Fibroblast of lung (primary cell): ENCODE measurements around the gene ATP9B. TPM values are rescaled to one million over a fixed set of nuclear protein-coding genes. Genes with fewer than 3 reads are reported as not detected.

Source experiments
- DNase-seq, 2 donors: peaks; one replicate each; pipeline versions ENCODE4 v3.0.0 to v3.0.0-alpha.2; 2010; ENCODE audit warnings: low read depth in 2 of 2
- H2AFZ ChIP-seq: 2 replicates; pipeline ENCODE4 v1.5.1; 2012; ENCODE audit warnings: low read length, control low read depth, inconsistent platforms
- H3K27ac ChIP-seq: 2 replicates; pipeline ENCODE4 v1.5.1; 2011; ENCODE audit warnings: low read length, control low read depth; ENCODE audit not compliant: insufficient read depth
- H3K27me3 ChIP-seq: 2 replicates; pipeline ENCODE4 v1.5.1; 2011; ENCODE audit warnings: mild to moderate bottlenecking, low read length; ENCODE audit not compliant: control insufficient read depth, insufficient read depth
- H3K36me3 ChIP-seq: 2 replicates; pipeline ENCODE4 v1.5.1; 2011; ENCODE audit warnings: low read length; ENCODE audit not compliant: control insufficient read depth, insufficient read depth
- H3K4me1 ChIP-seq: 2 replicates; pipeline ENCODE4 v1.5.1; 2011; ENCODE audit warnings: low read length; ENCODE audit not compliant: control insufficient read depth, insufficient read depth; ENCODE audit errors: extremely low read depth
- H3K4me2 ChIP-seq: 2 replicates; pipeline ENCODE4 v1.5.1; 2011; ENCODE audit warnings: low read length, control low read depth; ENCODE audit not compliant: insufficient read depth; ENCODE audit errors: extremely low read depth
- H3K4me3 ChIP-seq, 4 experiments: fragments of 200-600 bp in 1 of 4; sonication (generic) in 1 of 4; replicated peaks in 1 of 4; 2 replicates each; pipeline ENCODE4 v1.5.1; 2011 to 2016; ENCODE audit warnings: low read length in 4 of 4, low read depth in 3 of 4, mild to moderate bottlenecking in 3 of 4, control low read depth in 2 of 4, inconsistent platforms in 1 of 4, mixed read lengths in 1 of 4; ENCODE audit not compliant: insufficient read depth in 1 of 4; ENCODE audit errors: control extremely low read depth in 1 of 4
- H3K79me2 ChIP-seq: 2 replicates; pipeline ENCODE4 v1.5.1; 2012; ENCODE audit warnings: mild to moderate bottlenecking, low read length, inconsistent platforms; ENCODE audit not compliant: control insufficient read depth, insufficient read depth
- H3K9ac ChIP-seq: 2 replicates; pipeline ENCODE4 v1.5.1; 2011; ENCODE audit warnings: mild to moderate bottlenecking, low read length, control low read depth; ENCODE audit not compliant: insufficient read depth
- H3K9me3 ChIP-seq: 2 replicates; pipeline ENCODE4 v1.5.1; 2012; ENCODE audit warnings: low read depth, low read length; ENCODE audit not compliant: control insufficient read depth, insufficient read depth
- H4K20me1 ChIP-seq: 2 replicates; pipeline ENCODE4 v1.5.1; 2011; ENCODE audit warnings: low read length; ENCODE audit not compliant: control insufficient read depth, insufficient read depth; ENCODE audit errors: extremely low read depth
- EZH2 ChIP-seq: IDR thresholded peaks from 2 replicates; pipeline ENCODE4 v1.5.1; 2012; ENCODE audit warnings: low read length, control low read depth, mild to moderate bottlenecking; ENCODE audit errors: missing control alignments
- polyA plus RNA-seq, 2 donors: library from polyadenylated mRNA; depleted of rRNA in 1 of 2; stranded (reverse) in 1 of 2; unstranded in 1 of 2; fragments of >200 nt; gene quantifications; 2 replicates each; pipeline ENCODE4 v1.2.1, GENCODE V29; 2011 to 2012; ENCODE audit warnings: missing spikeins in 1 of 2
- total RNA-seq: library from RNA; depleted of rRNA; stranded (reverse); fragments of >200 nt; gene quantifications from 2 replicates; pipeline ENCODE4 v1.2.1, GENCODE V29; 2014
- TF ChIP-seq, protein P1 (sequence below), 2 donors: IDR thresholded peaks in 1 of 2; conservative IDR thresholded peaks in 1 of 2; 1 replicate in 1 of 2; 2 replicates in 1 of 2; pipeline ENCODE4 v1.5.1; 2011 to 2012; ENCODE audit warnings: low read length in 2 of 2, control low read depth in 1 of 2, inconsistent platforms in 1 of 2, low read depth in 1 of 2, mild to moderate bottlenecking in 1 of 2

The ATP9B gene
- total and polyA plus RNA-seq, 2 donors (not counting 1 experiment from before 2014, with no cell fraction given): 11.2 to 27.7 TPM

DNA sequence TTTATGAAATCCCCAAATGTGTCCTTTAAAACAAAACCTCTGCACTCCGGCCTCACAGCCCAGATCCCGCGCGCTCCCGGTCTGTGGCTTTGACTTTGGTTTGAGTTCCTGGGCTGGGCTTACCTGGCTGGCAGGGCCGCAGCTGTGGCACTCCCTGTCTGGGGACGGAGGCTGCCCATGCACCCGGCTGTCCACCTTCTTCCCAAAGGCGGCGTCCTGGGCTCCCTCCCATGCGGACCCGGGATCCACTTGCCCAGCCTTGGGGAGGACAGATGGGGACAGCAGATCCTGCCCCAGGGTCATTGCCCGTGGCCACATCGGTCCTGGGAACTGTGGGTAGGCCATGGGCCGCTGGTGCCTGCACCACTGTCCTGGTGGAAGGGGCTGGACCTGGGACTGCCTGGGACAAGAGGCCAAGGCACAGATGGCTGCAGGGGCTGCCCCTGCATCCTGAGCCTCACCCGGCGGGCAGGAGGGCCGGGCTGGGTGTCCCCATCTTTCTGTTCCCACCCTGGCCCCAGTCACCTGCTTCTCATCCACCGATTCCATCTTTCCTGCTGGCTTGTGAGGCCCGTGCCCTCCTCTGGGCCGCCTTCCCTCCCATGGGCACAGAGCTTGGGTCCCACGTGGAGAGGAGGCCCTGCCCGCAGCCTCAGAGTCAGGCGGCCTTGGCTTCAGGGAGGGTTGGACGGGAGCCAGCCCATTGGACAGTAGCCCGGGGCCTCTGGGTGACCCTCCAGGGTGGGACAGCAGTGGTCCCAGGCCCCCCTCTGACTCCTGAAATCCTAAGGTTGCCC is 354.2 kb downstream of the ATP9B start:
- DNase-seq: no peak

DNA sequence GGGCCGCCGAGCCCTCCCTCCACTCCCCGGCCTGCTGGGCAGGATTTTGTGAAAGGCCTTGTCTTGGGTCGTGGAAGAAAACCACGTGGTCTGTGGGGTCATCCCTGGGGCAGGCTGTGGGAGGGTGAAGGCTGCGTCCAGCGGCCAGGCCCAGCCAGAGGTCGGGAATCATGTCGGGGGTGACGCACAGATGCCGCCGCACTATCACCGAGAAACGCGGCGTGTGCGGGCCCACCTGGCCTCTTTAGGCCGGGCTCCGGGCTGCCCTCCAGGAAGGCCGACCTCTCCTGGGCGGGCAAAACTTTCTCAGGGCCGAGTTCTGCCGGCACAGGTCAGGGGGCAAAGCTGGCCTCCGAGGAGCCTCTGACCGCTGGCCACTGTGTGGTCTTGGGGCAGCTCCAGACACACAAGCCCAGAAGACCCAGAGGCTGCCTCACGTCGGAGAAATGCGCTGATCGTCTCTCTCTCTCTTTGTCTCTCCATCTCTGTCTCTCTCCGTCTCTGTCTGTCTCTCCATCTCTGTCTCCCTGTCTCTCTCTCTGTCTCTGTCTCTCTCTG is 354.9 kb downstream of the ATP9B start:
- H3K27ac ChIP-seq: no peak overlapping the region
- no peaks in the 10 kb centered on the region for H3K9me3 ChIP-seq
- no peak overlapping the region for H3K4me2 ChIP-seq
- DNase-seq: no peak
- TF ChIP-seq, protein P1, sequence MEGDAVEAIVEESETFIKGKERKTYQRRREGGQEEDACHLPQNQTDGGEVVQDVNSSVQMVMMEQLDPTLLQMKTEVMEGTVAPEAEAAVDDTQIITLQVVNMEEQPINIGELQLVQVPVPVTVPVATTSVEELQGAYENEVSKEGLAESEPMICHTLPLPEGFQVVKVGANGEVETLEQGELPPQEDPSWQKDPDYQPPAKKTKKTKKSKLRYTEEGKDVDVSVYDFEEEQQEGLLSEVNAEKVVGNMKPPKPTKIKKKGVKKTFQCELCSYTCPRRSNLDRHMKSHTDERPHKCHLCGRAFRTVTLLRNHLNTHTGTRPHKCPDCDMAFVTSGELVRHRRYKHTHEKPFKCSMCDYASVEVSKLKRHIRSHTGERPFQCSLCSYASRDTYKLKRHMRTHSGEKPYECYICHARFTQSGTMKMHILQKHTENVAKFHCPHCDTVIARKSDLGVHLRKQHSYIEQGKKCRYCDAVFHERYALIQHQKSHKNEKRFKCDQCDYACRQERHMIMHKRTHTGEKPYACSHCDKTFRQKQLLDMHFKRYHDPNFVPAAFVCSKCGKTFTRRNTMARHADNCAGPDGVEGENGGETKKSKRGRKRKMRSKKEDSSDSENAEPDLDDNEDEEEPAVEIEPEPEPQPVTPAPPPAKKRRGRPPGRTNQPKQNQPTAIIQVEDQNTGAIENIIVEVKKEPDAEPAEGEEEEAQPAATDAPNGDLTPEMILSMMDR (conservative IDR thresholded peaks at IDR 0.05 in 1 of 2, IDR thresholded peaks at IDR 0.05 in 1 of 2; ENCODE audit: low read depth in 1 of 2, low read length in 2 of 2): no peak
- no peak for TF ChIP-seq EZH2
- H3K79me2 ChIP-seq: no peaks in the 10 kb centered on the region
- H3K27me3 ChIP-seq: no peaks in the 10 kb centered on the region
- H2AFZ ChIP-seq: no peak overlapping the region
- H3K4me1 ChIP-seq: no peaks in the 10 kb centered on the region
- H3K9ac ChIP-seq: no peak overlapping the region
- H3K4me3 ChIP-seq: no peak overlapping the region
- H3K36me3 ChIP-seq: no peaks in the 10 kb centered on the region
- no peaks in the 10 kb centered on the region for H4K20me1 ChIP-seq

More for the DNA sequence above, 354.2 kb downstream of the ATP9B start:
- Histone ChIP-seq H3K27ac (no peak overlapping the region), H3K36me3 (no peaks in the 10 kb centered on the region), H3K4me2 (no peak overlapping the region), H2AFZ (no peak overlapping the region), H3K9me3 (no peaks in the 10 kb centered on the region), H3K4me1 (no peaks in the 10 kb centered on the region), H3K79me2 (no peaks in the 10 kb centered on the region), H3K9ac (no peak overlapping the region), H3K4me3 (no peak overlapping the region), H3K27me3 (no peaks in the 10 kb centered on the region), H4K20me1 (no peaks in the 10 kb centered on the region)
- TF ChIP-seq EZH2: no peak
- TF ChIP-seq, protein P1 (conservative IDR thresholded peaks at IDR 0.05 in 1 of 2, IDR thresholded peaks at IDR 0.05 in 1 of 2; ENCODE audit: low read depth in 1 of 2, low read length in 2 of 2): no peak

DNA sequence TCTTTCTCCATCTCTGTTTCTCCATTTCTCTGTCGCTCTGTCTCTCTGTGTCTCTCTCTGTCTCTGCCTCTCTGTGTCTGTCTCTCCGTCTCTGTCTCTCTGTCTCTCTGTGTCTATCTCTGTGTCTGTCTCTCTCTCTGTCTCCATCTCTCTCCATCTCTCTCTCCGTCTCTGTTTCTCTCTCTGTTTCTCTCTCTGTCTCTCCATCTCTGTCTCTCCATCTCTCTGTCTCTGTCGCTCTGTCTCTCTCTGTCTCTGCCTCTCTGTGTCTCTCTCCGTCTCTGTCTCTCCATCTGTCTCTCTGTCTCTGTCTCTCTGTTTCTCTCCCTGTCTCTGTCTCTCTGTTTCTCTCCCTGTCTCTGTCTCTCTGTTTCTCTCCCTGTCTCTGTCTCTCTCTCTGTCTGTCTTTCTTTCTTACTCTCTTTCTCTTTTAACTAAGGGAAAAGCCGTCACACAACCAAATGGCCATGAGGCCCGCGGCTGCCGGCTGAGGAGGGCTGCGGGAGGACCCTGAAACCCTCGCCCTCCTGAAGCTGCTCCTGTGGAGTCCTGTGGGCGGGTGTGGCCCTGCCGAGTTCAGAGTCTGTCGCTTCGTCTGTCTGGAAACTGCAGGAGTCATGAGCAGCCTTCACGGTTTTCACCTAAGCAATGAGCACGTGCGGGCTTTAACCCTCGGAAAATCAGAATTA is 355.8 kb downstream of the ATP9B start:
- Histone ChIP-seq H3K4me3 (no peak overlapping the region), H4K20me1 (no peaks in the 10 kb centered on the region), H3K9me3 (no peaks in the 10 kb centered on the region), H3K36me3 (no peaks in the 10 kb centered on the region), H3K9ac (no peak overlapping the region), H3K4me2 (no peak overlapping the region), H3K27me3 (no peaks in the 10 kb centered on the region), H3K79me2 (no peaks in the 10 kb centered on the region), H3K27ac (no peak overlapping the region), H3K4me1 (no peaks in the 10 kb centered on the region), H2AFZ (no peak overlapping the region)
- TF ChIP-seq, protein P1 (conservative IDR thresholded peaks at IDR 0.05 in 1 of 2, IDR thresholded peaks at IDR 0.05 in 1 of 2; ENCODE audit: low read depth in 1 of 2, low read length in 2 of 2): no peak
- TF ChIP-seq EZH2: no peak
- DNase-seq: no peak
